ENCODE data around the gene PCDHB8.
"Not testable (repeated sequence)": the region's sequence is repeated elsewhere in the genome, so short reads cannot be mapped to it uniquely, and the experiment has no call there.

Gene PCDHB8

GRCh38 chr5:141184117-141184855 lies 6.7 kb downstream of the PCDHB8 start:
- DNase-seq: not testable (repeated sequence)

DNA sequence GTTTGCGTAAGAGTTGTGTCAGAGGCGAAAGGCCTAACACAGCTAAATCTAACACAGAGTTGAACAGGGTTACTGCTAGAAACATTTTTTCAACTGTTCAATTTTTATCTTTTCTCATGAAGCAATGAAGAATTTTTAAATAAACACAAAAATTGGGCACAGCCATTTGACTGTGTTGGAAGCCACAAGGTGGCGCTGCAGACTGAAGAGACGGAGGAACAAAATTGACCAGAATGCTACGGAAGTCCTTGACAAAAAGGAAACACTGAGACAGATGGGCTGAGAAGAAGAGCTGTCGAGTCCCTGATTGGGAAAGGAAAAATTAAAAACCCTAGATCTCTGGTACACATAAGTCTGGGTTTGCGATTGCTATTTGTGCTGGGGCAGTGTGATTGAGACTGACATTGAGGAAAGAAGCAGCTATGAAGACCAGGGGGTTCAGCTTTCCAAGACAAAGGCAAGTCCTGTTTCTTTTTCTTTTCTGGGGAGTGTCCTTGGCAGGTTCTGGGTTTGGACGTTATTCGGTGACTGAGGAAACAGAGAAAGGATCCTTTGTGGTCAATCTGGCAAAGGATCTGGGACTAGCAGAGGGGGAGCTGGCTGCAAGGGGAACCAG lies 9.4 kb downstream of the PCDHB8 start, which contains the start of gene PCDHB9:
PCDHB9 (plus strand) TSS at position 265 of the 616 bp plus-strand sequence; CDS start at position 423, 158 bp downstream.
- DNase-seq: peak; percentile 30

GRCh38 chr5:141188682-141189081 lies 11.1 kb downstream of the PCDHB8 start:
- DNase-seq: not testable (repeated sequence)

DNA sequence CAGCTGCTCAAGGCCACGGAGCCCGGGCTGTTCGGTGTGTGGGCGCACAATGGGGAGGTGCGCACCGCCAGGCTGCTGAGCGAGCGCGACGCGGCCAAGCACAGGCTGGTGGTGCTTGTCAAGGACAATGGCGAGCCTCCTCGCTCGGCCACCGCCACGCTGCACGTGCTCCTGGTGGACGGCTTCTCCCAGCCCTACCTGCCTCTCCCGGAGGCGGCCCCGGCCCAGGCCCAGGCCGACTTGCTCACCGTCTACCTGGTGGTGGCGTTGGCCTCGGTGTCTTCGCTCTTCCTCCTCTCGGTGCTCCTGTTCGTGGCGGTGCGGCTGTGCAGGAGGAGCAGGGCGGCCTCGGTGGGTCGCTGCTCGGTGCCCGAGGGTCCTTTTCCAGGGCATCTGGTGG lies 11.5 kb downstream of the PCDHB8 start:
- not testable (repeated sequence) for DNase-seq

- peak; percentile 13 for DNase-seq
Measured at GRCh38 chr5:141192110-141192725, 14.6 kb downstream of the PCDHB8 start, which contains the start of gene PCDHB10. Gene PCDHB10 (plus strand): TSS chr5:141192353. CDS start chr5:141192553, 200 bp downstream.

GRCh38 chr5:141194332-141194731 lies 16.7 kb downstream of the PCDHB8 start:
- not testable (repeated sequence) for DNase-seq

DNA sequence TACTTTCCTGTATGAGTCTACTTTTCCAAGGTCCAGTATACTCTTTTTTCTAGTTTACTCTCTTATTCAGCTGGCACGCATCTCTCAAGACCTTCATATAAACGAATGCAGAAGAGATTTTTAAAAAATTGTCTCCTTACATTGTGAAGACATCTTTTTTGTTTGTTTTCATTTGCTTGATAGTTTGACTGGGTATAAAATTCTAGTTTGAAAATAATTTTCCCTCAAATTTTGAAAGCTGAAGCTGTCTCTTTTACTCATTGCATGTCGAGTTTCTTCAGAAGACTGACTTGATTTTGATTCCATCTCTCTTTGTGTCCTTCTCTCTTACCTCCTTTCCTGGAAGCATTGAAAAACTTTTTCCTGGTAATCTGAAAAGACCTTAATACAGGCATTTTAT lies 18.8 kb downstream of the PCDHB8 start:
- no peak for DNase-seq

GRCh38 chr5:141199359-141200235 lies 22.0 kb downstream of the PCDHB8 start, which contains the start of gene PCDHB11:
Gene PCDHB11 (plus strand): TSS chr5:141199627. CDS start chr5:141199775, 148 bp downstream.
- DNase-seq: no peak

- DNase-seq: not testable (repeated sequence)
Measured at GRCh38 chr5:141201126-141201525, 23.5 kb downstream of the PCDHB8 start.

DNA sequence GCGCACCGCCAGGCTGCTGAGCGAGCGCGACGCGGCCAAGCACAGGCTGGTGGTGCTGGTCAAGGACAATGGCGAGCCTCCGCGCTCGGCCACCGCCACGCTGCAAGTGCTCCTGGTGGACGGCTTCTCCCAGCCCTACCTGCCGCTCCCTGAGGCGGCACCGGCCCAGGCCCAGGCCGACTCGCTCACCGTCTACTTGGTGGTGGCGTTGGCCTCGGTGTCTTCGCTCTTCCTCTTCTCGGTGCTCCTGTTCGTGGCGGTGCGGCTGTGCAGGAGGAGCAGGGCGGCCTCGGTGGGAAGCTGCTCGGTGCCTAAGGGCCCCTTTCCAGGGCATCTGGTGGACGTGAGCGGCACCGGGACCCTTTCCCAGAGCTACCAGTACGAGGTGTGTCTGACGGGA lies 24.1 kb downstream of the PCDHB8 start:
- DNase-seq: not testable (repeated sequence)

- DNase-seq: no peak
Measured at GRCh38 chr5:141208478-141208877, 30.9 kb downstream of the PCDHB8 start, which contains the start of gene PCDHB12. Gene PCDHB12 (plus strand): TSS chr5:141208719. CDS start chr5:141208908, 189 bp downstream.

DNA sequence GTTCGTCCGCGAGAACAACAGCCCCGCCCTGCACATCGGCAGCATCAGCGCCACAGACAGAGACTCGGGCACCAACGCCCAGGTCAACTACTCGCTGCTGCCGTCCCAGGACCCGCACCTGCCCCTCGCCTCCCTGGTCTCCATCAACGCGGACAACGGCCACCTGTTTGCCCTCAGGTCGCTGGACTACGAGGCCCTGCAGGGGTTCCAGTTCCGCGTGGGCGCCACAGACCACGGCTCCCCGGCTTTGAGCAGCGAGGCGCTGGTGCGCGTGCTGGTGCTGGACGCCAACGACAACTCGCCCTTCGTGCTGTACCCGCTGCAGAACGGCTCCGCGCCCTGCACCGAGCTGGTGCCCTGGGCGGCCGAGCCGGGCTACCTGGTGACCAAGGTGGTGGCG lies 32.7 kb downstream of the PCDHB8 start:
- DNase-seq: not testable (repeated sequence)

GRCh38 chr5:141210849-141211248 lies 33.3 kb downstream of the PCDHB8 start:
- DNase-seq: not testable (repeated sequence)

DNA sequence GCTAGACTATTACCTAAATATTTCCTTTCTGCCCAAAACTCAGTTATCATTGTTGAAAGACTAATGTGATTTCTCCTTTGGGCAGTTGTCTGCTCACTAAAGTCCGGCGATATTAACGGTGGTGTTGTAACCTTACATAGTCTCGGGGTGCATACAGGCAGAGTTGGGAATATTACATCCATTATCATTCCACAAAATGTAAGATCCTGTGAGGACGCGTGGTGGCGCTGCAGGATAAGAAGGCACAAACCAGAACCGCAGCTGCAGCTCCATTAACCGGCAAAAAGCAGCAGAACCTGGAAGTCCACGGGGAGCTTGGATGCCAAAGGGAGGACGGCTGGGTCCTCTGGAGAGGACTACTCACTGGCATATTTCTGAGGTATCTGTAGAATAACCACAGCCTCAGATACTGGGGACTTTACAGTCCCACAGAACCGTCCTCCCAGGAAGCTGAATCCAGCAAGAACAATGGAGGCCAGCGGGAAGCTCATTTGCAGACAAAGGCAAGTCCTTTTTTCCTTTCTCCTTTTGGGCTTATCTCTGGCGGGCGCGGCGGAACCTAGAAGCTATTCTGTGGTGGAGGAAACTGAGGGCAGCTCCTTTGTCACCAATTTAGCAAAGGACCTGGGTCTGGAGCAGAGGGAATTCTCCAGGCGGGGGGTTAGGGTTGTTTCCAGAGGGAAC lies 36.2 kb downstream of the PCDHB8 start, which contains the start of gene PCDHB13:
PCDHB13 (plus strand) TSS at position 264 of the 684 bp plus-strand sequence; CDS start at position 469, 205 bp downstream.
- peak; percentile 34 for DNase-seq

GRCh38 chr5:141214583-141214982 lies 37.0 kb downstream of the PCDHB8 start:
- DNase-seq: not testable (repeated sequence)

DNA sequence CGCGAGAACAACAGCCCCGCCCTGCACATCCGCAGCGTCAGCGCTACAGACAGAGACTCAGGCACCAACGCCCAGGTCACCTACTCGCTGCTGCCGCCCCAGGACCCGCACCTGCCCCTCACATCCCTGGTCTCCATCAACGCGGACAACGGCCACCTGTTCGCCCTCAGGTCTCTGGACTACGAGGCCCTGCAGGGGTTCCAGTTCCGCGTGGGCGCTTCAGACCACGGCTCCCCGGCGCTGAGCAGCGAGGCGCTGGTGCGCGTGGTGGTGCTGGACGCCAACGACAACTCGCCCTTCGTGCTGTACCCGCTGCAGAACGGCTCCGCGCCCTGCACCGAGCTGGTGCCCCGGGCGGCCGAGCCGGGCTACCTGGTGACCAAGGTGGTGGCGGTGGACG lies 37.9 kb downstream of the PCDHB8 start:
- DNase-seq: not testable (repeated sequence)

GRCh38 chr5:141216035-141216434 lies 38.4 kb downstream of the PCDHB8 start:
- DNase-seq: not testable (repeated sequence)

DNA sequence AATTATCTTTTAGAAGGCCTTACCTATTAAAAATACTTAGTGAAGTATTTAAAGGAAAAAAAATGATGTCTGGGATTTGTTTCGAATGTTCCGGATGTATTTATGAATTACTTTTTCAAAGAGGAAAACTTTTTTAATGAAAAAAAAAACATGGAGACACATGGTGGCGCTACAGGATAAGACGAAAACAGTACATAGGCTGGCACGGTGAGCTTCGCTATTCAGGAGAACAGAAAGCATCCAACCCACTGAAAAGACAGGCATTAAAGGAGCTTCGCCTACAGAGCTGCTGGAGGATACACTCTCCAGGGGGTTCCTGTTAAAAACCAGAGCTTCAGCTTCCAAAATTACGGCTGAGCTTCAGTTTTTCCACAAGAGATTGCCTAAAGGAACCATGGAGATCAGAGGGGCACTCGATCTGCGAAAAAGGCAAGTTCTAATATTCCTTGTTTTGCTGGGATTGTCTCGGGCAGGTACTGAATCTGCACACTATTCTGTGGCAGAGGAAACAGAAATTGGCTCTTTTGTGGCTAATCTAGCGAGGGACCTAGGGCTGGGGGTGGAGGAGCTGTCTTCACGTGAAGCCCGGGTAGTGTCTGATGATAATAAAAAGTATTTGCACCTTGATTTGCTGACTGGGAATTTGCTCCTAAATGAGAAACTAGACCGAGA lies 45.7 kb downstream of the PCDHB8 start, which contains the start of gene PCDHB14:
PCDHB14 (plus strand) TSS at position 232 of the 672 bp plus-strand sequence; CDS start at position 395, 163 bp downstream.
- DNase-seq: no peak

GRCh38 chr5:141224844-141225243 lies 47.3 kb downstream of the PCDHB8 start:
- not testable (repeated sequence) for DNase-seq

- DNase-seq: not testable (repeated sequence)
Measured at GRCh38 chr5:141225421-141225820, 47.8 kb downstream of the PCDHB8 start.

Measured in CD4-positive, alpha-beta T cell treated with Interleukin-6 for 4 hours (primary cell).